ENCODE results near the gene SSBP4. TPM values are rescaled to one million over a fixed set of nuclear protein-coding genes. Genes with fewer than 3 reads are reported as not detected.

The SSBP4 gene
- total RNA-seq, 1 experiment from 2014 or later, result 164 TPM

GRCh38 chr19:18412610-18413239 lies 6.5 kb upstream of the SSBP4 start:
- H3K79me2 ChIP-seq (ENCODE audit: insufficient read depth, low read length), result no peaks in the 10 kb centered on the region
- no peaks in the 10 kb centered on the region for H3K27me3 ChIP-seq (ENCODE audit: insufficient read depth, low read length)
- no peak overlapping the region for H3K4me2 ChIP-seq (ENCODE audit: low read length)
- ChIA-PET RAD21 (ENCODE audit: low non-redundant PET in 1 of 2, low total read pairs in 2 of 2, uncharacterized antibody in 2 of 2, unreplicated experiment in 2 of 2) (interaction anchor here in 1 of 2 experiments (0.7 to 1.2 kb wide), 2 partner anchors 24 to 56 kb away, joined by 4 read pairs; no protein-coding TSS in a partner anchor), POLR2A (interaction anchor here (0.7 to 5.4 kb wide), 2 partner anchors 23 to 32 kb away, joined by 4 to 40 read pairs; no protein-coding TSS in a partner anchor), CTCF (interaction anchor here (0.7 to 3.7 kb wide), 4 partner anchors 63 to 261 kb away, joined by 3 to 18 read pairs (median 3); partner anchors contain the start of gene MPV17L2)
- no peaks in the 10 kb centered on the region for H3K36me3 ChIP-seq (ENCODE audit: control insufficient read depth in 1 of 2, insufficient read depth in 2 of 2, low read length in 2 of 2)
- H3K27ac ChIP-seq (ENCODE audit: low read depth, low read length), result no peak overlapping the region
- H4K20me1 ChIP-seq (ENCODE audit: insufficient read depth), result no peaks in the 10 kb centered on the region
- H3K9me2 ChIP-seq (ENCODE audit: insufficient read depth), result no peaks in the 10 kb centered on the region
- intact Hi-C loops (cut with micrococcal nuclease), result no loop called here
- no peak overlapping the region for H2AFZ ChIP-seq (ENCODE audit: low read depth, low read length, poor library complexity, severe bottlenecking)
- H3K4me3 ChIP-seq (replicated peaks in 1 of 2; ENCODE audit: low read depth in 1 of 2, low read length in 2 of 2), result no peak overlapping the region
- BruUV-seq (replicated peaks), result no TSS peak
- no peak for ATAC-seq
- peaks cover 40 to 72% of the 10 kb centered on the region in 2 experiments for H3K4me1 ChIP-seq (ENCODE audit: control insufficient read depth in 1 of 2, insufficient read depth in 2 of 2, low read length in 2 of 2)
- TF ChIP-seq SRF (IDR thresholded peaks at IDR 0.05; ENCODE audit: low read depth) (no peak), MAX (IDR thresholded peaks at IDR 0.05) (no peak), FOSL1 (IDR thresholded peaks at IDR 0.05; ENCODE audit: low read depth) (no peak), SIN3A (IDR thresholded peaks at IDR 0.05; ENCODE audit: low read depth) (no peak), CBX3 (IDR thresholded peaks at IDR 0.05; ENCODE audit: low read depth) (no peak), JUND (IDR thresholded peaks at IDR 0.05) (no peak), POLR2AphosphoS5 (IDR thresholded peaks at IDR 0.05; ENCODE audit: low read depth, low read length) (no peak), CEBPB (IDR thresholded peaks at IDR 0.05; ENCODE audit: low read depth) (no peak), ZFX (IDR thresholded peaks at IDR 0.05) (no peak)
- TF ChIP-seq, protein P1, sequence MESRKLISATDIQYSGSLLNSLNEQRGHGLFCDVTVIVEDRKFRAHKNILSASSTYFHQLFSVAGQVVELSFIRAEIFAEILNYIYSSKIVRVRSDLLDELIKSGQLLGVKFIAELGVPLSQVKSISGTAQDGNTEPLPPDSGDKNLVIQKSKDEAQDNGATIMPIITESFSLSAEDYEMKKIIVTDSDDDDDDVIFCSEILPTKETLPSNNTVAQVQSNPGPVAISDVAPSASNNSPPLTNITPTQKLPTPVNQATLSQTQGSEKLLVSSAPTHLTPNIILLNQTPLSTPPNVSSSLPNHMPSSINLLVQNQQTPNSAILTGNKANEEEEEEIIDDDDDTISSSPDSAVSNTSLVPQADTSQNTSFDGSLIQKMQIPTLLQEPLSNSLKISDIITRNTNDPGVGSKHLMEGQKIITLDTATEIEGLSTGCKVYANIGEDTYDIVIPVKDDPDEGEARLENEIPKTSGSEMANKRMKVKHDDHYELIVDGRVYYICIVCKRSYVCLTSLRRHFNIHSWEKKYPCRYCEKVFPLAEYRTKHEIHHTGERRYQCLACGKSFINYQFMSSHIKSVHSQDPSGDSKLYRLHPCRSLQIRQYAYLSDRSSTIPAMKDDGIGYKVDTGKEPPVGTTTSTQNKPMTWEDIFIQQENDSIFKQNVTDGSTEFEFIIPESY (IDR thresholded peaks at IDR 0.05; ENCODE audit: extremely low read depth, insufficient replicate concordance, low read length), result no peak
- TF ChIP-seq, protein P2, sequence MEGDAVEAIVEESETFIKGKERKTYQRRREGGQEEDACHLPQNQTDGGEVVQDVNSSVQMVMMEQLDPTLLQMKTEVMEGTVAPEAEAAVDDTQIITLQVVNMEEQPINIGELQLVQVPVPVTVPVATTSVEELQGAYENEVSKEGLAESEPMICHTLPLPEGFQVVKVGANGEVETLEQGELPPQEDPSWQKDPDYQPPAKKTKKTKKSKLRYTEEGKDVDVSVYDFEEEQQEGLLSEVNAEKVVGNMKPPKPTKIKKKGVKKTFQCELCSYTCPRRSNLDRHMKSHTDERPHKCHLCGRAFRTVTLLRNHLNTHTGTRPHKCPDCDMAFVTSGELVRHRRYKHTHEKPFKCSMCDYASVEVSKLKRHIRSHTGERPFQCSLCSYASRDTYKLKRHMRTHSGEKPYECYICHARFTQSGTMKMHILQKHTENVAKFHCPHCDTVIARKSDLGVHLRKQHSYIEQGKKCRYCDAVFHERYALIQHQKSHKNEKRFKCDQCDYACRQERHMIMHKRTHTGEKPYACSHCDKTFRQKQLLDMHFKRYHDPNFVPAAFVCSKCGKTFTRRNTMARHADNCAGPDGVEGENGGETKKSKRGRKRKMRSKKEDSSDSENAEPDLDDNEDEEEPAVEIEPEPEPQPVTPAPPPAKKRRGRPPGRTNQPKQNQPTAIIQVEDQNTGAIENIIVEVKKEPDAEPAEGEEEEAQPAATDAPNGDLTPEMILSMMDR (IDR thresholded peaks at IDR 0.05 in 2 of 3, conservative IDR thresholded peaks at IDR 0.05 in 1 of 3; ENCODE audit: borderline replicate concordance in 1 of 3, insufficient read depth in 1 of 3, low read depth in 2 of 3, low read length in 2 of 3), result no peak
- H3K9me3 ChIP-seq (ENCODE audit: control insufficient read depth in 1 of 2, insufficient read depth in 1 of 2, low read depth in 1 of 2, low read length in 2 of 2), result no peaks in the 10 kb centered on the region
- DNase-seq (ENCODE audit: low read depth, low spot score), result no peak
- no peak overlapping the region for H3K9ac ChIP-seq (ENCODE audit: low read length)

Data from HCT116 (cell line).